HG03097 (cell line): ENCODE data around the gene CLTC.
"Not testable (repeated sequence)": the region's sequence is repeated elsewhere in the genome, so short reads cannot be mapped to it uniquely, and the experiment has no call there.

Source experiments
- ATAC-seq: cut with Tn5 transposase; IDR thresholded peaks from one replicate; pipeline ENCODE4 v1.9.1; 2021; ENCODE audit not compliant: unreplicated experiment, low FRiP score

Gene CLTC

DNA sequence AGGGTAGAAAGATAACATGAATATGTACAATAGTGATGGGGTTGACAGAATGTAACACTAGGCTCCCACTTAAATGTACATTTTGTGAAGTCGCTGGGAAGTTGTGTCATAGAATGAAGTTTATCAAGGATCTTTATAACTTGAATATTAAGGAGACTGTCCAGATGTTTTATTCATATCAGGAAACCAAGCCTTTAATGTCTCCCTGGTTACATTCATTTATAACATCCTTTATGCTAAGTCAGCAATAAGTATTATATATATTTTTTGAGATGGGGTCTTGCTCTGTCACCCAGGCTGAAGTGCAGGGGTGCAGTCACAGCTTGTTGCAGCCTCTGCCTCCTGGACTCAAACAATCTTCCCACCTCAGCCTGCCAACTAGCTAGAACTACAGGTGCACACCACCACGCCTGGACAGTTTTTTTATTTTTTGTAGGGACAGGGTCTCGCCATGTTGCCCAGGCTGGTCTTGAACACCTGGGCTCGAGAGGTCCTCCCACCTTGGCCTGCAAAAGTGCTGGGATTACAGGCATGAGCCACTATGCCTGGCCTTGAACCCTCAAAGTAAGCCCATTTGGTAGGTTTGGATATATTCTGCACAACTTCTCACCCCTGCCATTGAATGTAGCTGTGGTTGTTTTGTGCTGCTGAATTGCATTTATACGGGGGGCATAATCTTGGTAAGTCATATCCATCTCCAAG, 14.1 kb downstream of the CLTC start:
- ATAC-seq: no peak

DNA sequence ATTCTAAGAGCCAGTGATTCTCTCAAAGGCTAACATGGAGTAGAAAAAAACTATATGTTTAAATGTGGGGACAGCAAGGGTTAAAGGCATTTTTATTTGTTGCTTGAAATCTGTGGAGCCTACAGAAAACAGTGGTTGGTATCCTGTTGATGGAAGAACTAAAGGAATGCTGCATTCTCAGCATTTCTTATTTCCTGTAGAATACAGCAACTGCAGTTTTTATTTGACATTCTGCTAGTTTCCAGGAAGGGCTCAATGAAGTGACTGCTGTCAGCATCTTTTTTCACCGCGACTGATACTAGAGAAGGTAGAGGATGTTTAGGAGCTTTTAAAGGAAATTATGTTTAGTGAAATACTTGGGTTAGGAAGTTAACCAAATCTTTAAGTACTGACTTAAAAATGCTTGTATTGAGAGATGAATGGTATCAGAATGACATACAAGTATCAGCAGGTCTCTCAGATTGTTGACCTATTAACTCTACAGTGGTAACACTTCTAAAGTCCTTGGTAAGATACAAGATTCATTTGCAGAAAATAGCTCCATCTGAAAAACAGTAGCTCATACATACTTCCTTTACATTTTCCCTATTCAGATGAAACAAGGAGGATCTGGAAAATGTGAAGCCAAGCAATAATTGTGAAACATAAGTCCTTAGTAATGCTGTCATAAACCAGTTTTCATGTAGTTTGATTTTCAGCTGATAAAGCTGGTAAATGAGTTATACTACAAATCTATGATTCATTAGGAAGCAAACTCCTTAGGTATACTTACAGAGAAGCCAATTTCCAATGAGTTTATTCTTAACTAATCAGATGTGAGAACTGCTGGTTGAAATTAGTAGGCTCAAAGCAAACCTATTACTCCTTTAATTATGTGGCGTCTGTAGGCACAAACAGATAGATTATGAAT, 15.2 kb downstream of the CLTC start:
- ATAC-seq: peak; percentile 59

DNA sequence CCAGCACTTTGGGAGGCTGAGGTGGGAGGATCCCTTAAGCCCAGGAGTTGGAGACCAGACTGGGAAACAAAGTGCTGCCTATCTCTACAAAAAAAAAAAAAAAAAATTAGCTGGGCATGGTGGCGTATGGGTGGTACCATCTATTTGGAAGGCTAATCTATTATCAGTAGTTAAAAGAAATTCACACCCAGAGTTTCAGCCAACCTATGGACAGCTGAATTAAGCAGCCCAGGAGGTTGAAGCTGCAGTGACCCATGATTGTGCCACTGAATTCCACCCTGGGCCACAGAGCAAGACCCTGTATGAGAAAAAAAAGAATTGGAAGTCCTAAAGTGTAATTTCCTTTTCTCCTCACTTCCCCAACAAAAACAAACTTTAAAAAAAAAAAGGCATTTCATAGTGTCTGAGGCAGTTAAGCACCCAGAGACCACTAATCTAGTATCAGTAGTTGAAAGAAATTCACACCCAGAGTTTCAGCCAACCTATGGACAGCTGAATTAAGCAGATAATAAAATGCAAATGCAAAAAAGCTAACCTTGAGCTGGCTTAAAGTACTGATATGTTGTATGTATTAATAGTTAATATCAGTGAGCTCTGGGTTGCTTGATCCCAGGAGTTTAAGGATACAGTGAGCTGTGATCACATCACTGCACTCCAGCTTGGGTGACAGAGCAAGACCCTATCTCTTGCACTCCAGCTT, 18.1 kb downstream of the CLTC start:
- ATAC-seq: no peak

DNA sequence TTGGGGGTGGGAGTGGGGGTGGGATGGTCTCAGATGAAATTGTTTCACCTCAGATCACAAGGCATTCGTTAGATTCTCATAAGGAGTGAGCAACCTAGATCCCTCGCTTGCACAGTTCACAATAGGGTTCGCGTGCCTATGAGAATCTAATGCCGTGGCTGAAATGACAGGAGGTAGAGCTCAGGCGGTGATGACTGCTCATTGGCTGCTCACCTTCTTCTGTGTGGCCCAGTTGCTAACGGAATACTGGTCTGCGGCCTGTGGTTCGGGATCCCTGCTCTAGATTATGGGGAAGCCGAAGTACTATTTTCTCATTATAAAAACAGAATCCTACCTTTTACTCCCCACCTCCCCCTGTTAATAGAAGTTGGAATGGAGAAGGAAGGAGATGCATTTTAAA, 18.9 kb downstream of the CLTC start:
- no peak for ATAC-seq

DNA sequence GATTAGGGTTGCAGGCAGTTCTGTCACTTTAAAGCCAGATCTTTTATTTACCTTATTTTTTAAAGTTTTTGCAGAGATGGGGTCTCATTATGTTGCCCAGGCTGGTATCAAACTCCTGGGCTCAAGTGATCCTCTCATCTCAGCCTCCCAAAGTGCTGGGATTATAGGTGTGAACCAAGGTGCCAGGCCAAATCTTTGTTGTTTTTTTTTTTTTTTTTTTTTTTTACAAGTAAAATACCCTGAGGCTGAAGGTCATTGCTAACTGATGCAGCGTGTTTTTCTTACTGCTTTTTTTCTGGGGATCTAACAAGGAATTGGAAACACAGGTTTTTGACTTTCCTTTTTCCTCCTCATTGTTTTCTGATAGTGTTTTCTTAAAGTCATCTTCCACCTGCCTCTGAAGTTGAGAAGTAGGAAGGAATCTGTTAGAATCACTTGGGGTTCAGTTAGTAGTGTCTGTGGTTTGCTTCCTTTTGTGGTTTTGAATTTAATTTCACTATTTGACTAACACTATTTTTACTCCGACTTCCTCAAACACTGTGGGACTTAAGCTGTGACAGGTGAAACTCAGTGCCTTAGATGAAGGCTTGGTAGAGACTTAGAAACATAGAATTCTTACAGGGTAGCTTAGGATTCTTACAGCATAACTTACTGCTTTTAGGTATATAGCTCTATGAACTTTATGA, 22.2 kb downstream of the CLTC start:
- ATAC-seq: no peak

DNA sequence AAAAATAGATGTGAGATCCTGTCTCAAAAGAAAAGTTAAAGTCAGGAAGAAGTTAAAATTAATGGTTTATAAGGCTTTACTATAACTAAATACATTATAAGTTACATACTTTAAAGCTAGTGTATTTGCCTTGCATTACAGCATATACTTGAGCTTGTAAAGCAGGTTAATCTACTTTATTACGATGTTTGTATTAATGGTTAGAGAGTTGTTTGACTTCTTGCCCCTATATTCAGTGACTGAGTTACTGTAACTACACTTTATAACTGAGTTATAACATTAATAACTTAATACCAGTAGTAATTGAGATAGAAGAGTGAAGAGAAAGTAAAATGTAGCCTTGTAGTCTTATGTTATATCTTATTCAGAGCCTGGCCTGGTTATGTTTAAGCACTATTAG, 22.9 kb downstream of the CLTC start:
- no peak for ATAC-seq

DNA sequence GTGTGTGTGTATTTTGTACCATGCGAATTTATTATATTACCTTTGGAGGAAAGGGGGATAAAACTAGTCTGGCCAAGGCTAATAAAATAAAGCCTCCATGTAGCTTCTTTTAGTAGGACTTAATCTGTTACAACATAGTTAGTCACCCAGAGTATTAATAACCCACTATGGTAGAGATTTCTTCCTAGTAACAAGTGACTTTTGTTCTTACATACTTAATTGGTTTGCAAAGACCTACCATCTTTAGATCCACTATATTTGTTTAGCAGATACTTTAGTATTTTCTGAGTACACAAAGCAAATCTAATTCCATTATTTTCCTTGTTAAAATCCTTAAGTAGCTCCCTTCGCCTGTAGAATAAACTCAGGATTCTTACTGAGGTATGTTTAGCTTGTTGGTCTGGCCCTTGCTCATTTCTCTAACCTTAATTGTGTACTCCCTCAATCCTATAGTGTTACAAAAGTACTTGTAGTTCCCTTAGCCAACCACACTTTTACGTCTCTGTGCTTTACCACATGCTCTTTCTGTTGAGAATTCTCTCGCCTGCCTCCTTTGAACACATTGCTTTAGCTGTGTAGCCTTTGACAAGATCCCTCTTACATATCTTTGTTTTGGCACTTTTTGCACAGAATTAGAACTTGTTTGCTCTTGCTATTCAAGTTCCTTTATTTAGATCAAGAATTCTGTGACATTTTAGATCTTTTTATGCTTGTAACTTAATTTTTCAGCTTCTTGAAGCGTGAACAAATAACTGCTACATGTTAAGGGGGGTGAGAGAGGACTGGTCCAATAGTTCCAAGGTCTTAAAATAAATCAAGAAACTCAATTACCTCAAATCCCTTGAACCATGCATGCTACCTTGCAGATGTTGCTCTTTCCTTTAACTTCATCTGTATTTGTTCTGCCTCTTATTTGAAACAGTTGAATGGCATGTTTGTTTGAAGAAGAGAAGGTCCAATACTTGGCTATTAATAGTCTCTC, 23.8 kb downstream of the CLTC start:
- no peak for ATAC-seq

DNA sequence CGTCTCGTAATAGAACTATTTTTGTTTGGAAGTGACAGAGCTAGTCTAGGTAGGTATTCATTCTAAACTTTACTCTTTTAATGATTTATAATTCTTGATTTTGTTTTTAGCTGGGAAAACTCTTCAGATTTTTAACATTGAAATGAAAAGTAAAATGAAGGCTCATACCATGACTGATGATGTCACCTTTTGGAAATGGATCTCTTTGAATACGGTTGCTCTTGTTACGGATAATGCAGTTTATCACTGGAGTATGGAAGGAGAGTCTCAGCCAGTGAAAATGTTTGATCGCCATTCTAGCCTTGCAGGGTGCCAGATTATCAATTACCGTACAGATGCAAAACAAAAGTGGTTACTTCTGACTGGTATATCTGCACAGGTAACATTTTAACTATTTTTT, 27.6 kb downstream of the CLTC start:
- ATAC-seq: no peak

DNA sequence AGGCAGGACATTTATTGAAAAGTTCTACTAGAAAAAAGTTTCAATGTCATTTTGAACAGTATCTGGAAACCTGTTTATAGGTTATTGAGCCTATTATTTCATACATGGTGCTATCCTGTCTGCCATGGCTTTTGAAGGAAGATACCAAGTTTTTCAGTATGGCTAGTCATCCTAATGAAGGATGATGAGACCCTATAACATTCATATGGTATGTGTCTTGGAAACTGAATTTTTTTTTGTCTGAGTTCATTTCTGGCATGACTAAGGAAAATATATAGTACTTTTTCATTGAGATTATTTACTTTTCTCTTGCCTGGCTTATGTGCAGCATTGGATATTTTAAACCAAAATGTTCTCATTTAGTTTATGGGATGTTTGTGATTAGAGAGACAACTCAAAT, 30.2 kb downstream of the CLTC start:
- ATAC-seq: no peak

DNA sequence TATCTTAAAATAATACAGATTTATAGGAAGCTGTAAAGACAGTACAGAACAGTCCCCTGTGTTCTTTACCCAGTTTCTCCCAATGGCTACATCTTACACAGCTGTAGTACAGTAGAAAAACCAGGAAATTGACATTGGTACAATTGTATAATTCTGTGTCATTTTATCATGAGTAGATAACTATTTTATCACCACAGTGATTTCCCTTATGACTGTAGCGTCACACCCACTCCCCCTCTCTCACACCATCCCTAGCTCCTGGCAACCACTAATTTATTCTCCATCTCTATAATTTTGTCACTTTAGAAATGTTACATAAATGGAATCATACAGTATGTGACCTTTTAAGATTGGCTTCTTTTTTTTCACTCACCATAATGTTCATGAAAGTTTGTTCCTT, 30.9 kb downstream of the CLTC start:
- ATAC-seq: no peak

DNA sequence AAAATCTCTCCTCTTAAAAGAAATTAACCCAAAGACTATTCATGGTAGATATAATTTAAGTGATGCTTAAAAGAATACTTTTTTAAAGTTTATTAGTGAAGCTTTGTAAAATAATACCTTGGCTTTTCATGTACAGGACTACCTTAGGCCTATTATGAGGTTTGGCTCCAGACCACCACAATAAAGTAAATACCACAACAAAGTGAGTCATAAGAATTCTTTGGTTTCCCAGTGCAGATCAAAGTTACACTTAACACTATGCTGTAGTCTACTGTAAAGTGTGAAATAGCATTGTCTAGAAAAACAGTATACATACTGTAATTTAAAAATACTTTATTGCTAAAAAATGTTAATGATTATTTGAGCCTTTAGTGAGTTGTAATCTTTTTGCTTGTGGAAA, 31.7 kb downstream of the CLTC start:
- no peak for ATAC-seq

DNA sequence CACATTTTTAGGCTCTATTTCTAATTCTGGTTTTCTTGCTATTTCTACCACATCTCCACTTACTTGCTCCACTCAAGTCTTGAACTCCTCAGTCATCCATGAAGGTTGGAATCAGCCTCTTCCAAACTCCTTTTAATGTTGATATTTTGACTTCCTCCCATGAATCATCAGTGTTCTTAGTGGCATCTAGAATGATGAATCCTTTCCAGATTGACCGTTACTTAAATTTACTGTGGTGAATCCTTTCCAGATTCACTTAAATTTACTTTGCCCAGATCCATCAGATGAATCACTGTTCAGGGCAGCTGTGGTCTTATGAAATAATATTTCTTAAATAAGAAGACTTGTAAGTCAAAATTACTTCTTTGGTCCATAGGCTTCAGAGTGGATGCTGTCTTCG, 32.4 kb downstream of the CLTC start:
- ATAC-seq: no peak

DNA sequence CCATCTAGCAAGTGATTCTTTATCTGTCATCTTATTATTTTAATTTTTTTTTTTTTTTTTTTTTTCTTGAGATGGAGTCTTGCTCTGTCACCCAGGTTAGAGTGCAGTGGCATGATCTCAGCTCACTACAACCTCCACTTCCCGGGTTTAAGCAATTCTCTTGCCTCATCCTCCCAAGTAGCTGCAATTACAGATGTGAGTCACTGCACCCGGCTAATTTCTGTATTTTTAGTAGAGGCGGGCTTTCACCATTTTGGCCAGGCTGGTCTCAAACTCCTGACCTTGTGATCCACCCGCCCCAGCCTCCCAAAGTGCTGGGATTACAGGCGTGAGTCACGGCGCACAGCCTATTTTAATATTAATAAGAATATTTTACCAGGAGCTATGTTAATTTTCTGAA, 36.9 kb downstream of the CLTC start:
- not testable (repeated sequence) for ATAC-seq

DNA sequence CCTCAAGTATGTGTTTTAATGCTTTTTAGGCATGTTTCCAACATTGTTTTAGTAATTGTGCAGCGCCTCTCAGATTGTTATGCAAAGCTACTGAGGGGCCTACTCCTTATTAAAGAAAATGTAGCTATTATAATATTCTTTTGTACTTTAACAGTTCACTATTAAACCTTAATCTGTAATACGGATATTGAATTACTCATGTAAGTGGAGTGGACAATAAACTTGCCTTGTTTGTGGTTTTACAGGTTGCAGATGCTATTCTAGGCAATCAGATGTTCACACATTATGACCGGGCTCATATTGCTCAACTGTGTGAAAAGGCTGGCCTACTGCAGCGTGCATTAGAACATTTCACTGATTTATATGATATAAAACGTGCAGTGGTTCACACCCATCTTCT, 46.5 kb downstream of the CLTC start:
- ATAC-seq: no peak

DNA sequence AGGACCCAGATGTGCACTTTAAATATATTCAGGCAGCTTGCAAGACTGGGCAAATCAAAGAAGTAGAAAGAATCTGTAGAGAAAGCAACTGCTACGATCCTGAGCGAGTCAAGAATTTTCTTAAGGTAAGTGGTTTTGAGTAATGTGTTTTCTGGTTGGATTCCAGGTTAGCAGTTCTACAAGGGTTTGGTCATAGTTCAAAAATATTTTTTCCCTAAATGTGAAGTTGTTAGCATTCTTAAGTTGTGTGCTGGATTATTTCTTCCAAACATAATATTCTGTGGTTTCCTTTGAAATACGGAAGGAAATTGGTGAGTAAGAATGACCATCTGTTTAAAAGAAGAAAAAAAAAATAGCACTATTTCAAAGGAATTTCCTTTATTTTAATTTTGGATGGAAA, 49.1 kb downstream of the CLTC start:
- no peak for ATAC-seq

DNA sequence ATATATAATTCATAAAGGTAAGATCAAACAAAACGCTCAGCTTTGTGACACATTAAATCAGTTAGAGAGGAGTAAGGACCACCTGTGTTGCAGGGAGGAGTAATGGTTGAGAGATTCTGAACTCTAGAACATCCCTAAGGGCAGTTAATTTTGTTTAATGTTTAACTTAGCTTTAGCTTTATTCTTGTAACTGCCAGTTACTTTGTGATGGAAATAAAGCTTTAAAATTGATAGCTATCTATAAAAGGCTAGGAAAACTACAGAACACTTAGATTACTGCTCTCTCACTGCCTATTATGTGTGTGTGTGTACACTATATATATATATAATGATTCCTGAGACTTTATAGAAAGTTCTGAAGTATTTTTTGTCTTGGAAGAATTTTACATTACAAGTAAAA, 49.7 kb downstream of the CLTC start:
- peak; percentile 53 for ATAC-seq

DNA sequence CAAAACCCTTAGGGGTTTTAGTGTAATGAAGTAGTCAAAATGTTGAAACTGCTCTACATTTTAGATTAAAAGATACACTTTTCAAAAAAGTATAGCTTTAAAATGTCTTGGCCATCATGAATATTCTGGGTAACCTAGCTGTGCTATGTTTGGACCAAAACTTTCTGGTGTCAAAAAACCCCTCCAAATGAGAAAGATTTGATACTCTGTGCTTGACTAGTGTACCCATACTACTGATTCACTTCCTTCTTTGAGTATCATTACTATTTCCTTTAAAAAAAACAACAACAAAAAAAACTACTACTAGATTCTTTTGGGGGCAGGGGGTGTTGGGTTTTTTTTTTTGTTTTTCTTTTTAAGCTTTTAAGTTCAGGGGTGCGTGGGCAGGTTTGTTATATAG, 50.2 kb downstream of the CLTC start:
- ATAC-seq: no peak

DNA sequence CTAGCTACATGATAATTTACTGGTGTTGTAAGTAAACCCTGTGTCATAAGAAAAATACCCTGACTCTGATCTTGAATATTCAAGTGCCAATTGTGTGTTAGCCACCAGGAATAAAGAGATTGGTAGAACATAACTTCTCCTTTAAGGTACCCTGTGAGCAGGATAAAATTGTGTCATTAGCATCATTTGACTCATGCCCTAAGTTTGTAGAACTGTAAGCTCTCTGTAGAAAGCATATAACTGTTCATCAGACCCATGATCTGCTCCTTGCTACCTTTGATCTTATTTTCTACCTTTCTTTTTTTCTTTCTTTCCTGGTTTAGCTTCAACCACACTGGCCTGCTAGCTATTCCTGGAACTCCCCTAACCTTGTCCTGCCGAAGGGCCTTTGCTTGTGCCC, 51.7 kb downstream of the CLTC start:
- ATAC-seq: no peak

DNA sequence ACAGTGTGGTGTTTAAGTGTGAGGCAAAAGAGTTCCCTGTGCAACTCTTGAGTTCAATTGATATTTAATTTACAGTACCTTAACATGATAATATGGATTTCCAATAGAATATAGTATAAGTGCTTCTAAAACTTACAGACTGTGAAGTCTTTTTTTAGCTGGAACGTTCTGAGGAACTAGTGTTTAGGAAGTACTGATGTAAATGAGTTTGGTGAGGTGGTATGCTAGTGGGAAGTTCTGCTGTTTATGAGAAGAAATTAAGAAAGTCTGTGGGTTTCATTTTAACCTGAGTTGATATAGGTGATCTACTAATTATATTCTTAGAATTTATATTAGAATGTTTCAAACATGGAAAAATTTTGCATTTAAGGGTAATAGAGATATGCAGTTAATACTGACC, 55.5 kb downstream of the CLTC start:
- no peak for ATAC-seq

DNA sequence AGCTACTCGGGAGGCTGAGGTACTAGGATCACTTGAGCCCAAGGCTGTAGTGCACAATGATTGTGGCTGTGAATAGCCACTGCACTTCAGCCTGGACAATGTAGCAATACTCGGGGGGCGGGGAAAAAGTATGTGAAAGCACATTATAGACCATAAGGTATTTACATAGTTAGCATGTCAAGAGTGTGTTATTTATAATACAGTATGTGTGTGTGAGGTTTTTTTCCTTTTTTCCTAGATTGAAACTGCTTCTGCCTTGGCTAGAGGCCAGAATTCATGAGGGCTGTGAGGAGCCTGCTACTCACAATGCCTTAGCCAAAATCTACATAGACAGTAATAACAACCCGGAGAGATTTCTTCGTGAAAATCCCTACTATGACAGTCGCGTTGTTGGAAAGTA, 57.0 kb downstream of the CLTC start:
- no peak for ATAC-seq
